Tibial nerve (tissue), 4 donors: ENCODE measurements around the gene PTPRC. TPM values are rescaled to one million over a fixed set of nuclear protein-coding genes. Genes with fewer than 3 reads are reported as not detected.

Source experiments
- DNase-seq, 2 donors: peaks; one replicate each; pipeline ENCODE4 v3.0.0-alpha.2; 2019; ENCODE audit warnings: low spot score in 2 of 2
- H3K27ac ChIP-seq, 4 donors: fragments of 200-600 bp; sonication (generic) in 3 of 4; one replicate each; pipeline ENCODE4 v1.5.1; 2017 to 2019; ENCODE audit warnings: mild to moderate bottlenecking in 1 of 4
- H3K27me3 ChIP-seq, 2 donors: fragments of 200-600 bp; sonication (generic) in 1 of 2; one replicate each; pipeline versions ENCODE4 v1.5.1 to v1.6.0; 2017 to 2019
- H3K36me3 ChIP-seq, 3 donors: fragments of 200-600 bp; sonication (generic); one replicate each; pipeline ENCODE4 v1.5.1; 2018 to 2019
- H3K4me1 ChIP-seq, 4 donors: fragments of 200-600 bp; sonication (generic) in 3 of 4; one replicate each; pipeline ENCODE4 v1.5.1; 2017 to 2019
- H3K4me3 ChIP-seq, 4 donors: fragments of 200-600 bp; sonication (generic) in 3 of 4; one replicate each; pipeline ENCODE4 v1.5.1; 2017 to 2019; ENCODE audit warnings: mild to moderate bottlenecking in 1 of 4, moderate library complexity in 1 of 4
- H3K9me3 ChIP-seq, 4 donors: fragments of 200-600 bp; sonication (generic) in 3 of 4; one replicate each; pipeline ENCODE4 v1.5.1; 2017 to 2019
- CTCF ChIP-seq, 5 experiments: fragments of 200-600 bp in 3 of 5; fragments of 450-650 bp in 2 of 5; sonication (generic) in 3 of 5; IDR thresholded peaks; one replicate each; pipeline ENCODE4 v1.5.1; 2016 to 2019; ENCODE audit warnings: antibody characterized with exemption in 5 of 5, mild to moderate bottlenecking in 3 of 5, moderate library complexity in 2 of 5
- EP300 ChIP-seq, 2 donors: sonication (generic); formaldehyde crosslinking; IDR thresholded peaks; one replicate each; pipeline ENCODE4 v1.6.1; 2017; ENCODE audit warnings: antibody characterized with exemption in 2 of 2, mild to moderate bottlenecking in 1 of 2
- POLR2A ChIP-seq, 2 donors: fragments of 450-650 bp; IDR thresholded peaks; one replicate each; pipeline ENCODE4 v1.6.1; 2017; ENCODE audit warnings: antibody characterized with exemption in 2 of 2, mild to moderate bottlenecking in 2 of 2, moderate library complexity in 2 of 2
- WGBS, 2 donors: methylation state at CpG; one replicate each; pipeline ENCODE4 v1.1.5; 2018; 5-methylcytosine and 5-hydroxymethylcytosine counted together
- total RNA-seq, 4 donors: library from RNA; depleted of rRNA; stranded (reverse); fragments of >200 nt; gene quantifications; one replicate each; pipeline ENCODE4 v1.1.0, GENCODE V29; 2016

The PTPRC gene
- total RNA-seq, 4 donors from 2014 or later: 10.3 to 16.5 (median 13.6) TPM

- TF ChIP-seq POLR2A (IDR thresholded peaks at IDR 0.05) (no peak), CTCF (IDR thresholded peaks at IDR 0.05) (no peak), EP300 (IDR thresholded peaks at IDR 0.05) (no peak)
- H3K9me3 ChIP-seq: no peaks in the 10 kb centered on the region
- no peak overlapping the region for H3K4me3 ChIP-seq
- peaks cover 4 to 13% (median 8%) of the 10 kb centered on the region in 4 donors for H3K4me1 ChIP-seq
- no peak for DNase-seq
- H3K27ac ChIP-seq: peak overlapping the region in 2 of 4 donors; percentile 35 to 41
- H3K36me3 ChIP-seq: no peaks in the 10 kb centered on the region
- H3K27me3 ChIP-seq: no peaks in the 10 kb centered on the region
- WGBS, 2 donors: 37 to 56% methylated on average over 1 of the region's 1 CpG
Observed at GRCh38 chr1:198681252-198681651, 42.4 kb downstream of the PTPRC start.

DNA sequence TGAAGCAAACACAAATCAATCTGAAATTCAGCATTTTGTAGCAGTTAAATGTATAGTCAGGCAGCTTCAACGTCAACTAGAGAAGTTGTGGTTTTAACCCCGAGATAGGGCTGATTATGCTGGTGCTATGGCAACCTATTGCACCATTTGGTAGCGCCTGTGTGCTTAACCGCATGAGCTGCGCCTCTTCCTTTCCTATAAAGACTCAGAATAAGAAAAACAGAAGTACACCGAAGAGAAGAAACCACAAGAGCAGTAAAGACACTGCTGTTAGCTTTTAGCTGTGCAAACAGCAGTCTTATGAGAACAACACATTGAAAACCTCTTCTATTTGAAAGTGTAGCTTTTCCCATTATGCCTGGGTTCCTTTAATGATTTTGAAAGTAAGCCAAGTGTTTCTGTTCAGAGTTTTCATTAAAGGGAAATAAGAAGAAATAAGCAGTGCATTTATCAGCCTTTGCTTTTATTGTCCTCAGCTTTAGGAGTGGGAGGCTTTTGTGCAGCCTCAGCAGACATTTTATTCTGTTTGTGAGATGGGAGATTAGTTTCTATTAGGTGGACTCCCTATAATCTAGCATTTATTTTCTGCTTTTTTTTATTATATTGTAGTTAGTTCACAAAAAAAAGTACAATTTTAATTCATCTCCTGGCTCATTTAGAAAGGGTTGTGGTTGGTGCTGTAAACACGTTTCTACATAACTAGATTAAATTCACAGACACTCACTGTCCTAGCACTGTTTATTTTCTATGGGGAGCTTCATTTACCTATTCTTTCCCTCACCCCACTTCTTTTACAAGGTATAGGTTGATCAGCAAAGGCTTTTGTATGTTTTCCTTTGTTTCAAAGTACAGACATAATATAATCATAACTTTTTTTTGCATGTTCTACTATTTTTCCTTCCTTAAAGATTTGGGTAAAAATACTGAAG is 43.3 kb downstream of the PTPRC start:
- Histone ChIP-seq H3K4me1 (peaks cover 5 to 13% (median 8%) of the 10 kb centered on the region in 4 donors), H3K36me3 (no peaks in the 10 kb centered on the region), H3K9me3 (no peaks in the 10 kb centered on the region), H3K27ac (peak overlapping the region in 2 of 4 donors; percentile 7 to 40), H3K27me3 (no peaks in the 10 kb centered on the region), H3K4me3 (no peak overlapping the region)
- WGBS, 2 donors: 14 to 15% methylated on average over 7 of the region's 7 CpGs
- peak in 1 of 2 donors; percentile 62 for DNase-seq
- TF ChIP-seq CTCF (IDR thresholded peaks at IDR 0.05) (no peak), EP300 (IDR thresholded peaks at IDR 0.05) (peak in 1 of 2 donors; percentile 88)

DNA sequence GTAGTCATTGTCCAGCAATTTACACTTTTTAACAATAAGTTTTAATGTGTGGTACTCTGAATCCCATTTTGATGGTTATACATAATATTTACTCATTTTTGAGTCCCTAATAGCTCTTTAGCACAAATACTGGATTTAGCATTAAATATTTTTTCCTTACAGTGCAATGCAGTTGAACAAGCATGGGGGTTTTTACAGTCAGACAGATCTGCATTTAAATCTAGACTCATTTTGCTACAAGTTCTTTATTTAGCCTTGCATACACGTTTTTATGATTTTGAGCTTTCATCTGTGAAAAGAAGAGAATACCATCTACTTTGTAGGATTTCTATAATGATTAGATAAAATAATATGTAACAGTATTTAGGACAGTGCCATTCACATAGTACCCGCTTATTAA is 44.0 kb downstream of the PTPRC start:
- no peak for DNase-seq
- H3K27me3 ChIP-seq: no peaks in the 10 kb centered on the region
- no peak overlapping the region for H3K4me3 ChIP-seq
- TF ChIP-seq CTCF (IDR thresholded peaks at IDR 0.05) (no peak), POLR2A (IDR thresholded peaks at IDR 0.05) (no peak), EP300 (IDR thresholded peaks at IDR 0.05) (no peak)
- peak overlapping the region in 3 of 4 donors; percentile 7 to 40 (median 15) for H3K27ac ChIP-seq
- no peaks in the 10 kb centered on the region for H3K9me3 ChIP-seq
- 73 to 76% methylated on average over 2 of the region's 2 CpGs for whole genome bisulfite sequencing, 2 donors
- no peaks in the 10 kb centered on the region for H3K36me3 ChIP-seq
- H3K4me1 ChIP-seq: peaks cover 5 to 13% (median 8%) of the 10 kb centered on the region in 4 donors

- Histone ChIP-seq H3K36me3 (no peaks in the 10 kb centered on the region), H3K4me1 (peaks cover 5 to 13% (median 8%) of the 10 kb centered on the region in 4 donors), H3K4me3 (no peak overlapping the region), H3K27me3 (no peaks in the 10 kb centered on the region), H3K27ac (peak overlapping the region in 1 of 4 donors; percentile 15), H3K9me3 (no peaks in the 10 kb centered on the region)
- DNase-seq: no peak
- 93 to 95% methylated on average over 2 of the region's 2 CpGs for WGBS, 2 donors
- TF ChIP-seq CTCF (IDR thresholded peaks at IDR 0.05) (no peak), POLR2A (IDR thresholded peaks at IDR 0.05) (no peak), EP300 (IDR thresholded peaks at IDR 0.05) (no peak)
Observed at GRCh38 chr1:198683449-198683848, 44.6 kb downstream of the PTPRC start.

GRCh38 chr1:198686069-198686728 is 47.4 kb downstream of the PTPRC start:
- DNase-seq: no peak
- Histone ChIP-seq H3K4me3 (no peak overlapping the region), H3K9me3 (no peaks in the 10 kb centered on the region), H3K27me3 (no peaks in the 10 kb centered on the region), H3K36me3 (no peaks in the 10 kb centered on the region), H3K27ac (no peak overlapping the region), H3K4me1 (peaks cover 0 to 13% (median 7%) of the 10 kb centered on the region in 4 donors)
- TF ChIP-seq CTCF (IDR thresholded peaks at IDR 0.05) (peak in 4 of 5 experiments; percentile 11 to 14 (median 14)), EP300 (IDR thresholded peaks at IDR 0.05) (no peak), POLR2A (IDR thresholded peaks at IDR 0.05) (no peak)
